Stimulated activated naive CD4-positive, alpha-beta T cell (primary cell): ENCODE data around the gene PKIG.

Source experiments
- DNase-seq, 6 experiments: peaks; one replicate each; lab custom pipeline; 2025; lab: John Stamatoyannopoulos, UW

PKIG gene

DNA sequence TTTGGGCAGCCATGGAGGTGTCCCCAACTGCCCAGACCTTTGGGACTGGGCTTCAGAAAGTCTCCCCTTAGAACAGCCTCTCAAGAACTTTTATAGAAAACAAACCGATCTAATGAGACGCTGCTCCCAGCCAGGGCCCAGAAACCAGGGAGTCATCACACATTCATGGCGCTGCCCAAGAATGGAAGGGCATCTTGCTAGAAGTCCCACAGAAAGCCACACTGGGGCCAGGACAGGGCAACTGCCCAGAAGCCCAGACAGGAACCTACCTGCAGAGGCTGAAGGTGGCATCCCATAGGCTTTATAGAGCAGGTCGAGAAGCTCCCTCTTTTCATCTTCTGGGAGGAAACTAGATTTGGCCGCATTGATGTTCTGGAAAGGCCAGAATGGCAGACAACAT, 37.7 kb downstream of the PKIG start:
- no peak for DNase-seq

DNA sequence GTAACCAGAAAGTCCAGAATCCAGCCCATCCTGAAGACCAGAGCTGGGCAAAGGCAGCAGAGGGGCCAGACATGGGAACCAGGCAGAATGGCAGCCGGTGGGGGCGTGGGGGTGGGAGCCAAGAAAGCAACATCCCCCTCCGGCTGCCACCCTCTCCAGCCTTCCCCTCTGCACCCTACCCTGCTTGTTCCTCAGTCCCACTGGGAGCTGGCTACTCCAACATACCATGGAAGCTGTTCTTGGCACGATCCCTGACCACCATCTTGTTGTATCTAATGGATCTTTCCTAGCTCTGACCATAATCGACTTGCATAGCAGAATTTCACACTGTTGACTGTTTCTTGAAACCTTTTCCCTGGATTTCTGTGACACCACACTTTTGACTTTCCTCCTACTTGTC, 38.9 kb downstream of the PKIG start:
- no peak for DNase-seq

- no peak for DNase-seq
Observed at GRCh38 chr20:44621939-44622338, 39.6 kb downstream of the PKIG start.

DNA sequence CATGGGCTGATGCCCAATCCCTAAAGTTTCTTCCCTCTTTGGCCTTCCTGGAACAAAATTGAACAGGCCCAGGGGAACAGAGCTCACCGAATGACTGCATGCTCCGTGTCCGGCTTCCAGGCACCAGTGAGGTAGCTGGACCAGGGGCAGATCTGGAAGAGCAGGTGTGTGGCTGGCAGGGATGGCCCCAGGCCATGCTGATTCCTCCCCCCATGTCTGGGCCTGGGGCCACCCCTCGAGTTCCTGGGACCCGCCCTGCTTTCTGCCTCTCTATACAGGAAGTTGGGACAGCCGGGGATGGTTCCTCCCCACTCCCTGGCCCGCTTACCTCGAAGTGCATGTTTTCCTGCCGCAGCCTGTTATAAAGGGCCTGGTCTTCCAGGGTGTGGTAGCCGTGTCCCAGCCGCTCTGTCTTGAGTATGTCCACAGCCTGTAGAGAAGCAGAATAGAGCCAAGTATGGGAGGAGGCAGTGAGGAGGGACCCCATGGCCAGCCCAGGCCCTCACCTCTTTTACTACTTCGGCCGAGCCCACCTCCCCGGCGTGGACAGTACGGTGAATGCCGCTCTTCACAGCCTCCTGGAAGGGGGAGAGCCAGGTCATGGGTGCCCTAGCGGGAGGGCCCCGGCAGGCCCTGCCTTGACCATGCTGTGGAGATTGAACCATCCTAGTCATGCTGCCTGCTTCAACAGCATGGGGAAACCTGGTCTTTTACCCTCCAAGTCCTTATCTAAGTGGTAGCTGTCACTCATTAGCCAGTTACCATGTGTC, 40.3 kb downstream of the PKIG start:
- DNase-seq, result no peak

GRCh38 chr20:44624152-44624551, 41.8 kb downstream of the PKIG start:
- DNase-seq, result no peak

- DNase-seq, result no peak
Observed at GRCh38 chr20:44624743-44625271, 42.4 kb downstream of the PKIG start.

- no peak for DNase-seq
Observed at GRCh38 chr20:44625361-44625760, 43.0 kb downstream of the PKIG start.

GRCh38 chr20:44626278-44626677, 43.9 kb downstream of the PKIG start:
- no peak for DNase-seq

DNA sequence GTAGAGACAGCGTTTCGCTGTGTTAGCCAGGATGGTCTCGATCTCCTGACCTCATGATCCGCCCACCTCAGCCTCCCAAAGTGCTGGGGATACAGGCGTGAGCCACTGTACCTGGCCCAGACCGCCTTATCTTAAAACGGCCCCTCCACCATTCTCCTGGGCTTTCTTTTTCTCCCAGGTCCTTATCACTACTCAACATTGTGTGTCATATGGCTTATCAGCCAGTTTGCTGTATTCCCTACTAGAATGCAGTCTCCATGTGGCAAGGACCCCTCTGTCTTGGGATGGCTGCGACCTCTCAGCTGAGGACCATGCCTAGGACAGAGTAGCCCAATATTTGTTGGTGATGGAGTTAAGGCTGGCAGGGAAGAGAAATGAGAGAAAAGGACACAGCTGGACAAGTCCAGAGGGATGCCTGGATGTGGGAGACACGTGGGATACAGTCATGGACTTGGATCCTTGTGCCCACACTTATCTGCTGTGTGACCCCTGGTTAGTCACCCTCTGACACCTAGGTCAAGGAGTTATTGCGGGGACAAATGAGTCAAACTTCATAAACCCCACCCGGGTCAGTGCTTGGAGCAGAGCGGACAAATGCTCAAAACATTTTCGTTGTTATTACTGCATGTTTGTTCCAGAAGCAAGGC, 45.1 kb downstream of the PKIG start:
- no peak for DNase-seq

DNA sequence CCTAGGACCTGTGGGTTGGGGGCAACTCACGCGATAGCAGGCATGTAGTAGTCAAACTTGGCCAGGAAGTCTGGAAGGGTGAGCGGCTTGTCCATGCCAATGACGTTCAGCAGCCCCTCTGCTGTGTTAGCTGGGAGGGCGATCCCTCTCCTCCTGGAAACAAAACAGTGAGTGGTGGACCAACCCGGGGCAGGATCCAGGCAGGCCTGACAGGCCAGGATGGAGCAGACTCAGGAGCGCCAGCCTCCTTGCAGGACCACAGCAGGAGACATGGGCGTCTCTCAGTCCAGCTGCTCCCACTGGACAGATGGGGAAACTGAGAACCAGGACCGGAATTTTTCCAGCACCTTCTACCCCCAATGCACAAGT, 46.6 kb downstream of the PKIG start:
- no peak for DNase-seq

- no peak for DNase-seq
Observed at GRCh38 chr20:44629542-44629941, 47.2 kb downstream of the PKIG start.

DNA sequence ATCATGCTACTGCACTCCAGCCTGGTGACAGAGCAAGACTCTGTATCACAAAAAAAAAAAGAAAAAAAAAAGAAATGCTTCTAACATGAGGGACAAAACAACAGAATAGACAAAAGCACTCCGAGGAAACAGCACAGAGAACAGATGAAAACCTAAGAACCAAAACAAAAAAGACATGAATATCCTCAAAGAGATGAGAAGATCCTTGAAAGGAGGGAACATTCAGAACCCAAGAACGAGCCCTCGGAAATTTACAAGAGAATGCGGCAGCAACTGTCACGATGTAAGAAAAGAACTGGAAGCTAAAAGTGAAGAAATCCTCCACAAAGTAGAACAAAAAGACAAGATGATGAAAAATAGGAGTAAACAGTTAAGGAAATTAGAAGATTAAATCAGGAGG, 47.9 kb downstream of the PKIG start:
- DNase-seq, result no peak

DNA sequence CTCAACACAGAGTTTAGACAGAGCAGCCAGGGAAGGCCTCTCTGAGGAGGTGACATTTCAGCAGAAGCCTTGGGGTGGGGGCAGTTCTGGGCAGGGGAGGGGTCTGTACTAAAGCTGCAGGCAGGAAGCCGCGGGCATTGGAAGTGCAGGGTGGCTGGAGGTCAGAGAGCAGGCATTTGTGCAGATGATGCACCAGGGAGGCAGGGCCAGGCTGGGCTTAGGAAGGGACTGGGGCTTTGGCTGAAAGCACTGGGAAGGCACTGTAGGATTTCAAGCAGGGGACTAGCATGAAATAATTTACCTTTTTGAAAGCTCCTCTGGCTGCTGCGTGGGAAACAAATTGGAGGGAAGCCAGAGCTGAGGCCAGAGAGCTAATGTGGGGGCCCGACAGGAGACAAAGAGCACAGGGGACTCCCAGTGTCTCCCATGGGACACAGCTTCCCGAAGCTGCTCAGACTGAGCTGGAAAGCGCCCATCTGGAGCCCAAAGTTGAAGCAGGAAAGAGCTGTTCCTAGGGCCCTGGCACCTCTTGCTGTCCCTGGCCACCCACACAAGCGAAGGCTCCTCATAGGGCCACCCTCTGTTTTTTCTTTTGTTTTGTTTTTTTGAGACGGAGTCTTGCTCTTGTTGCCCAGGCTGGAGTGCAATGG, 49.8 kb downstream of the PKIG start:
- DNase-seq, result no peak

GRCh38 chr20:44633187-44633810, 50.9 kb downstream of the PKIG start:
- no peak for DNase-seq

GRCh38 chr20:44633872-44634600, 51.7 kb downstream of the PKIG start:
- DNase-seq, result no peak

- DNase-seq, result no peak
Observed at GRCh38 chr20:44635877-44636276, 53.5 kb downstream of the PKIG start.

DNA sequence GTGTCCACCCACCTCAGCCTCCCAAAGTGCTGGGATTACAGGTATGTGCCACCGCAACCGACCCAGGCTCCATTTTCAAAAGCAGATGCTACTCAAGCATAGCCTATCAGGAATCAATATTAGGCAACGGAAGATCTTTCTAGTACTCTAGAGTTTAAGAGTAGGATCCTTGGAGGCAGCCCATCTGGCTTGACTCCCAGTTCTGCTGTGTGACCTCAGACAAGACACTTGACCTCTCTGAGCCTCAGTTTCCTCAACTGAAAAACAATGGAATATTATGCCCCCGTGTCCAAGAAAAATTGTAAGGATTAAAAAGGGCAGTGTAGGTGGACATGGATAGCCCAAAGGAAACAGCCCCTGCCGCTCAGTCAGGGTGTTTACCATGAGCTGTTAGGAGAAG, 54.7 kb downstream of the PKIG start:
- DNase-seq, result no peak

DNA sequence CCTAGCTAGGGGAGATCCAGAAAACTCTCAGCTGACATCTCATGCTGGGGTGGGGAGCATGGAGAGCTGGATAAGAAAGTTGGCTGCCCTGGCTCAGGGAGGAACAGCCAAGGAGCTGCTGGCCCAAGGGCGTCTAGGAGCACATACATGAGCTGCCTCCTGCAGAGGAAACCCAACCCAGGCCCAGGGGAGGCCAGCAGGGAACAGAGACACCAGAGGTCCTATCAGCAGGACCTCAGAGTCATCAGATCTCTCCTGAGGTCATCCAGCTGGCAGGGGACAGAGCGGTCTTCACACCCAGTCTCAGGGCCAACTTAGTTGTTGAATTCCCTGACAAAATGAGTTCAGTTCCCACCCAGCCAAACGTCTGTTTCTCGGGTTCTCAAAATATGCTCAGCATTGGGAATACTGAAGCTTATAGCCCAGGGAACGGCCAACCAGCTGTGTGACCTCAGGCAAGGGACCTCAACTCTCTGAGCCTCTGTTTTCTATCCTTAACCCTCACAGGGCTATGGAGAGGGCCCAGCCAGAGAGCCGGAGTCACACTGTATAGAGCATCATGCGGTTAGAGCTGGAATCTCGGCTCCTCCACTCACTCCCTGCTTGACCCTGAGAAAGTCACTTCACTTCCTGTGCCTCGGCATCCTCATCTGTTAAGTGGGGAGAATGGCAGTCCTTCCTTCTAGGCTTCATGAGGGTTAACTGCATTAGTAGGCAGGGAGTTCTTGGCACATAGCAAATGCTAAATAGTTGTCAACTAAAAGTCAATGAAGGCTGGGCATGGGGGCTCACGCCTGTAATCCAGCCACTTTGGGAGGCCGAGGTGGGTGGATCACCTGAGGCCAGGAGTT, 55.4 kb downstream of the PKIG start:
- DNase-seq, result no peak

DNA sequence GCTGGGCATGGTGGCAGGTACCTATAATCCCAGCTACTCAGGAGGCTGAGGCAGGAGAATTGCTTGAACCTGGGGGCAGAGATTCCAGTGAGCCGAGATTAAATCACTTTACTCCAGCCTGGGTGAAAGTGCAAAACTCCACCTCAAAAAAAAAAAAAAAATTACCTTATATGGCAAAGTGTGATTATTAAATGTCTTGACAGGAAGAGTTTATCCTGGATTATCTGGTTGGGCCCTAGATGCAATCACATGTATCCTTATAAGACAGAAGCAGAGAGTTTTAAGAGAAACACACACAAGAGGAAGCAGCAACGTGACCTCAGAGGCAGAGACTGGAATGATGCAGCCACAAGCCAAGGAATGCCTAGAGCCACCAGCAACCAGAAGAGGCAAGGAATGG, 58.1 kb downstream of the PKIG start:
- DNase-seq, result no peak

DNA sequence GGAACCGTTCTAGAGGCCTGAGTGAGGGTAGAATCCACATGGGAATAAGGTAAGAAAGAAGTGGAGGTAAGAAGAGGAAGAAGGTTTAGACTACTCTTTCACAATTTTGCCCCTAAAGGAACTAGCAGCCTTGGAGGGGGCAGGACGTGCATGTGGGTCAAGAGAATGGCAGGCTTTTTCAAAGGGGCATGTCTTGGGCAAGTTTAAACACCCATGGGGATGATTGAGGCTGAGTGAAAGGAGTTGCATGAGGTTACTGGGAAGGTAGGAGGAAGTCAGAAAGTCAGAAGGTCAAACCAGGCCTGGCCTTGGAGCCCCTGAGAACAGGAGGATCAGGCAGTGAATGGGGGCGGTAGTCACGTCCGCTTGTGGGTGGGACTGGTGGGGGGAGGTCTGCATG, 58.9 kb downstream of the PKIG start:
- DNase-seq, result no peak
